ENCODE data around the gene DMBX1. TPM values are rescaled to one million over a fixed set of nuclear protein-coding genes. Genes with fewer than 3 reads are reported as not detected.

DMBX1 gene
- total and polyA plus RNA-seq, 4 donors: not detected

DNA sequence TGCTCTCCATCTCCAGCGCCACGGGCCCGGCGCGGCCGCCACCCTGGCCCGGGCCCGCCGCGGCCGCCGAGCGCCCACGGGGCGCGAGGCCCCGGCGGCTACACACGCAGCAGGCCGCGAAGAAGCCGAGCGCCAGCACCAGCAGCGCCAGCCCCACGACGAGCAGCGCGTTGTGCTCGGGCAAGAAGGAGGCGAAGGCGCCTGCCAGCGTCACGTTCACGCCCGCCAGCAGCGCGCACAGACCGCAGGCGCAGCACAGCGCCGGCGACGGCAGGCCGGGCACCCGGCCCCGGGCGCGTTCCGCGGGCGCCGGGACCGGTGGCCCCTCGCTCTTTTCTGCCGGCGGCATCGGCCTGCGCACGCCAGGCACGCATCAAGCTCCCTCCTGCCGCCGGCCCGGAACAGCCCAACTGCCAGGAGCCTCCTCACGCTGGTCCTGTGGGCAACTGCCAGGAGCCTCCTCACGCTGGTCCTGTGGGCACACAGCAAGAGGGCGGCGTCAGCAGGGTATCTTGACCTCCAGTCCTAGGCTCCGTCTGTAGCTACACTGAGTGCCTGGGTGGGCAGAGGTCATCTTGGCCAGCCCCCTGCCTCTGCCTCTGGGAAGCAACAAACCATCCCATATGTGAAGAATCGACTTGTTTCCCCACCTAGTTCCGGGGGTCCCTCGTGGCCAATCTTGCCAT, 43.7 kb downstream of the DMBX1 start:
- Histone ChIP-seq H3K4me1 (ENCODE audit: control insufficient read depth in 4 of 4, insufficient read depth in 4 of 4, low read length in 3 of 4) (peaks cover 3 to 8% (median 5%) of the 10 kb centered on the region in 4 donors), H3K36me3 (ENCODE audit: control insufficient read depth in 4 of 4, insufficient read depth in 3 of 4, low read depth in 1 of 4, low read length in 3 of 4) (no peaks in the 10 kb centered on the region), H3K27ac (ENCODE audit: low read depth in 1 of 2, low read length in 2 of 2) (no peak overlapping the region), H3K4me3 (ENCODE audit: low read depth in 1 of 3, low read length in 3 of 3) (peak overlapping the region in 1 of 3 donors; percentile 46), H3K9ac (ENCODE audit: low read depth in 1 of 2, low read length in 2 of 2) (no peak overlapping the region), H3K27me3 (ENCODE audit: control insufficient read depth in 4 of 4, insufficient read depth in 4 of 4, low read length in 3 of 4) (peaks cover 0 to 8% (median under 1%) of the 10 kb centered on the region in 4 donors), H3K9me3 (ENCODE audit: control insufficient read depth in 4 of 4, low read length in 3 of 4) (no peaks in the 10 kb centered on the region)
- TF ChIP-seq, protein P1, sequence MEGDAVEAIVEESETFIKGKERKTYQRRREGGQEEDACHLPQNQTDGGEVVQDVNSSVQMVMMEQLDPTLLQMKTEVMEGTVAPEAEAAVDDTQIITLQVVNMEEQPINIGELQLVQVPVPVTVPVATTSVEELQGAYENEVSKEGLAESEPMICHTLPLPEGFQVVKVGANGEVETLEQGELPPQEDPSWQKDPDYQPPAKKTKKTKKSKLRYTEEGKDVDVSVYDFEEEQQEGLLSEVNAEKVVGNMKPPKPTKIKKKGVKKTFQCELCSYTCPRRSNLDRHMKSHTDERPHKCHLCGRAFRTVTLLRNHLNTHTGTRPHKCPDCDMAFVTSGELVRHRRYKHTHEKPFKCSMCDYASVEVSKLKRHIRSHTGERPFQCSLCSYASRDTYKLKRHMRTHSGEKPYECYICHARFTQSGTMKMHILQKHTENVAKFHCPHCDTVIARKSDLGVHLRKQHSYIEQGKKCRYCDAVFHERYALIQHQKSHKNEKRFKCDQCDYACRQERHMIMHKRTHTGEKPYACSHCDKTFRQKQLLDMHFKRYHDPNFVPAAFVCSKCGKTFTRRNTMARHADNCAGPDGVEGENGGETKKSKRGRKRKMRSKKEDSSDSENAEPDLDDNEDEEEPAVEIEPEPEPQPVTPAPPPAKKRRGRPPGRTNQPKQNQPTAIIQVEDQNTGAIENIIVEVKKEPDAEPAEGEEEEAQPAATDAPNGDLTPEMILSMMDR (IDR thresholded peaks at IDR 0.05; ENCODE audit: low read depth, low read length, missing input control): no peak
- TF ChIP-seq MAX (IDR thresholded peaks at IDR 0.05) (no peak), HNF4G (IDR thresholded peaks at IDR 0.05) (no peak), SP1 (IDR thresholded peaks at IDR 0.05) (no peak), YY1 (IDR thresholded peaks at IDR 0.05) (no peak), ZBTB33 (IDR thresholded peaks at IDR 0.05) (no peak)
- no peak for DNase-seq (ENCODE audit: low spot score)
- WGBS: 5% methylated on average over 71 of the region's 71 CpGs

DNA sequence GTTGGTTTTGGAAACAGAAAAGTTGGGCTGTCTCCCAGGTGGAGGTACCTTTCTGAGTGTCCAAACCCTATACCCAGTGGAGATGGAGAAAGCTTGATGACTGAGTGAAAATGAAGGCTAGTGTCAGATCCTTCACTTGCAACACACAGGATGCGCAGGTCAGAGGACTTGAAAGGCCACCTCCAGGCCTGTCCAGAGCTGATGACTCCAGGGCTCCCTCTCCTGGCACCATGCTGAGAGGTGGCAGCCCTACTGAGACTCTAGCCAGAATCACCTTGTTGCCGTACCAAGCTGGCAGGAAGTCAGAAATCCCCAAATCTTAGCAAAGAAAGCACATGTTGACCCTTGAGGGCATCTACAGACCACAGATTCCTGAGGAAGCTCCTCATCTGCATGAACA, 45.4 kb downstream of the DMBX1 start:
- H3K9me3 ChIP-seq (ENCODE audit: control insufficient read depth in 4 of 4, low read length in 3 of 4): no peaks in the 10 kb centered on the region
- peaks cover 0 to 8% (median under 1%) of the 10 kb centered on the region in 4 donors for H3K27me3 ChIP-seq (ENCODE audit: control insufficient read depth in 4 of 4, insufficient read depth in 4 of 4, low read length in 3 of 4)
- H3K36me3 ChIP-seq (ENCODE audit: control insufficient read depth in 4 of 4, insufficient read depth in 3 of 4, low read depth in 1 of 4, low read length in 3 of 4): no peaks in the 10 kb centered on the region
- no peak for DNase-seq (ENCODE audit: low spot score)
- no peak overlapping the region for H3K9ac ChIP-seq (ENCODE audit: low read depth in 1 of 2, low read length in 2 of 2)
- no peak overlapping the region for H3K27ac ChIP-seq (ENCODE audit: low read depth in 1 of 2, low read length in 2 of 2)
- WGBS: 39% methylated on average over 2 of the region's 2 CpGs
- H3K4me3 ChIP-seq (ENCODE audit: low read depth in 1 of 3, low read length in 3 of 3): no peak overlapping the region
- TF ChIP-seq EGR1 (IDR thresholded peaks at IDR 0.05; ENCODE audit: low read depth in 2 of 2) (no peak), YY1 (IDR thresholded peaks at IDR 0.05) (no peak), FOXA1 (IDR thresholded peaks at IDR 0.05) (no peak), RXRA (IDR thresholded peaks at IDR 0.05) (peak in 1 of 2 donors; percentile 16), FOXA2 (IDR thresholded peaks at IDR 0.05) (no peak), RAD21 (IDR thresholded peaks at IDR 0.05) (peak; percentile 58 to 71), NR2F2 (IDR thresholded peaks at IDR 0.05) (no peak), ZBTB33 (IDR thresholded peaks at IDR 0.05) (no peak), SP1 (IDR thresholded peaks at IDR 0.05) (no peak), GABPA (IDR thresholded peaks at IDR 0.05 in 1 of 2, conservative IDR thresholded peaks at IDR 0.05 in 1 of 2) (no peak), JUND (IDR thresholded peaks at IDR 0.05) (no peak), MAX (IDR thresholded peaks at IDR 0.05) (no peak), HNF4A (conservative IDR thresholded peaks at IDR 0.05) (no peak), HNF4G (IDR thresholded peaks at IDR 0.05) (no peak), TAF1 (conservative IDR thresholded peaks at IDR 0.05) (no peak)
- TF ChIP-seq, protein P1 (IDR thresholded peaks at IDR 0.05; ENCODE audit: low read depth, low read length, missing input control): peak; percentile 45
- TF ChIP-seq, protein P2, sequence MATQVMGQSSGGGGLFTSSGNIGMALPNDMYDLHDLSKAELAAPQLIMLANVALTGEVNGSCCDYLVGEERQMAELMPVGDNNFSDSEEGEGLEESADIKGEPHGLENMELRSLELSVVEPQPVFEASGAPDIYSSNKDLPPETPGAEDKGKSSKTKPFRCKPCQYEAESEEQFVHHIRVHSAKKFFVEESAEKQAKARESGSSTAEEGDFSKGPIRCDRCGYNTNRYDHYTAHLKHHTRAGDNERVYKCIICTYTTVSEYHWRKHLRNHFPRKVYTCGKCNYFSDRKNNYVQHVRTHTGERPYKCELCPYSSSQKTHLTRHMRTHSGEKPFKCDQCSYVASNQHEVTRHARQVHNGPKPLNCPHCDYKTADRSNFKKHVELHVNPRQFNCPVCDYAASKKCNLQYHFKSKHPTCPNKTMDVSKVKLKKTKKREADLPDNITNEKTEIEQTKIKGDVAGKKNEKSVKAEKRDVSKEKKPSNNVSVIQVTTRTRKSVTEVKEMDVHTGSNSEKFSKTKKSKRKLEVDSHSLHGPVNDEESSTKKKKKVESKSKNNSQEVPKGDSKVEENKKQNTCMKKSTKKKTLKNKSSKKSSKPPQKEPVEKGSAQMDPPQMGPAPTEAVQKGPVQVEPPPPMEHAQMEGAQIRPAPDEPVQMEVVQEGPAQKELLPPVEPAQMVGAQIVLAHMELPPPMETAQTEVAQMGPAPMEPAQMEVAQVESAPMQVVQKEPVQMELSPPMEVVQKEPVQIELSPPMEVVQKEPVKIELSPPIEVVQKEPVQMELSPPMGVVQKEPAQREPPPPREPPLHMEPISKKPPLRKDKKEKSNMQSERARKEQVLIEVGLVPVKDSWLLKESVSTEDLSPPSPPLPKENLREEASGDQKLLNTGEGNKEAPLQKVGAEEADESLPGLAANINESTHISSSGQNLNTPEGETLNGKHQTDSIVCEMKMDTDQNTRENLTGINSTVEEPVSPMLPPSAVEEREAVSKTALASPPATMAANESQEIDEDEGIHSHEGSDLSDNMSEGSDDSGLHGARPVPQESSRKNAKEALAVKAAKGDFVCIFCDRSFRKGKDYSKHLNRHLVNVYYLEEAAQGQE (IDR thresholded peaks at IDR 0.05): no peak
- TF ChIP-seq, protein P3, sequence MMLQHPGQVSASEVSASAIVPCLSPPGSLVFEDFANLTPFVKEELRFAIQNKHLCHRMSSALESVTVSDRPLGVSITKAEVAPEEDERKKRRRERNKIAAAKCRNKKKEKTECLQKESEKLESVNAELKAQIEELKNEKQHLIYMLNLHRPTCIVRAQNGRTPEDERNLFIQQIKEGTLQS (IDR thresholded peaks at IDR 0.05): no peak
- peaks cover 3 to 8% (median 5%) of the 10 kb centered on the region in 4 donors for H3K4me1 ChIP-seq (ENCODE audit: control insufficient read depth in 4 of 4, insufficient read depth in 4 of 4, low read length in 3 of 4)
